Astrocyte (in vitro differentiated cells and primary cell): ENCODE results near the gene TST. TPM values are rescaled to one million over a fixed set of nuclear protein-coding genes. Genes with fewer than 3 reads are reported as not detected.

ENCODE experiments used
- DNase-seq: peaks from one replicate; pipeline ENCODE4 v3.0.0-alpha.2; 2010; ENCODE audit warnings: low read depth
- FAIRE-seq: peaks from 2 replicates; lab custom pipeline; 2011; peaks lifted over from hg19 to GRCh38; lab: Jason Lieb, UNC
- H2AFZ ChIP-seq: 2 replicates; pipeline ENCODE4 v1.6.0; 2012; ENCODE audit warnings: low read depth, low read length, inconsistent platforms
- H3K27ac ChIP-seq: 2 replicates; pipeline ENCODE4 v1.5.1; 2011; ENCODE audit warnings: low read depth, low read length, inconsistent platforms
- H3K27me3 ChIP-seq: 2 replicates; pipeline ENCODE4 v1.6.0; 2011; ENCODE audit warnings: low read length, inconsistent platforms; ENCODE audit not compliant: insufficient read depth
- H3K36me3 ChIP-seq: 2 replicates; pipeline ENCODE4 v1.5.1; 2011; ENCODE audit warnings: low read length, inconsistent platforms; ENCODE audit not compliant: insufficient read depth
- H3K4me1 ChIP-seq: 2 replicates; pipeline ENCODE4 v1.5.1; 2011; ENCODE audit warnings: low read length, inconsistent platforms; ENCODE audit not compliant: insufficient read depth
- H3K4me2 ChIP-seq: 2 replicates; pipeline ENCODE4 v1.6.0; 2012; ENCODE audit warnings: low read length, inconsistent platforms
- H3K4me3 ChIP-seq: 2 replicates; pipeline ENCODE4 v1.5.1; 2011; ENCODE audit warnings: low read depth, mild to moderate bottlenecking, low read length, inconsistent platforms; ENCODE audit not compliant: insufficient read depth
- H3K79me2 ChIP-seq: 2 replicates; pipeline ENCODE4 v1.6.0; 2012; ENCODE audit warnings: mild to moderate bottlenecking, low read length, inconsistent platforms; ENCODE audit not compliant: insufficient read depth
- H3K9ac ChIP-seq: 2 replicates; pipeline ENCODE4 v1.6.0; 2012; ENCODE audit warnings: mild to moderate bottlenecking, low read length, inconsistent platforms
- H3K9me3 ChIP-seq: 2 replicates; pipeline ENCODE4 v1.5.1; 2012; ENCODE audit warnings: low read depth, mild to moderate bottlenecking, low read length, inconsistent platforms; ENCODE audit not compliant: insufficient read depth
- H4K20me1 ChIP-seq: 2 replicates; pipeline ENCODE4 v1.6.0; 2012; ENCODE audit warnings: low read length, inconsistent platforms; ENCODE audit not compliant: insufficient read depth
- H3K27ac Mint-ChIP-seq: one replicate; pipeline ENCODE4 v1.8.0; 2021; ENCODE audit warnings: mild to moderate bottlenecking, mixed read lengths; ENCODE audit not compliant: unreplicated experiment
- H3K27me3 Mint-ChIP-seq: one replicate; pipeline ENCODE4 v1.8.0; 2021; ENCODE audit warnings: low read depth, mixed read lengths; ENCODE audit not compliant: unreplicated experiment
- H3K36me3 Mint-ChIP-seq: one replicate; pipeline ENCODE4 v1.8.0; 2021; ENCODE audit warnings: low read depth, mixed read lengths; ENCODE audit not compliant: unreplicated experiment
- H3K4me1 Mint-ChIP-seq: one replicate; pipeline ENCODE4 v1.8.0; 2021; ENCODE audit warnings: low read depth, mixed read lengths; ENCODE audit not compliant: unreplicated experiment
- H3K4me3 Mint-ChIP-seq: one replicate; pipeline ENCODE4 v1.8.0; 2021; ENCODE audit warnings: mild to moderate bottlenecking, moderate library complexity, mixed read lengths; ENCODE audit not compliant: unreplicated experiment
- H3K9me3 Mint-ChIP-seq: one replicate; pipeline ENCODE4 v1.8.0; 2021; ENCODE audit warnings: mild to moderate bottlenecking, mixed read lengths; ENCODE audit not compliant: unreplicated experiment
- CTCF ChIP-seq: IDR thresholded peaks from 2 replicates; pipeline ENCODE4 v1.5.1; 2011; ENCODE audit warnings: low read depth, mild to moderate bottlenecking, inconsistent platforms, low read length, moderate library complexity; ENCODE audit not compliant: insufficient read depth
- EZH2 ChIP-seq: IDR thresholded peaks from 2 replicates; pipeline ENCODE4 v1.6.1; 2012; ENCODE audit warnings: mild to moderate bottlenecking, low read length, inconsistent platforms; ENCODE audit not compliant: insufficient read depth
- total RNA-seq: library from RNA; stranded (reverse); gene quantifications from 2 replicates; pipeline ENCODE4 v1.2.1, GENCODE V29; 2021

The TST gene
- total RNA-seq, 1 donor from 2014 or later, result 32.2 TPM

GRCh38 chr22:36981247-36981775 is 37.9 kb downstream of the TST start:
- no peaks in the 10 kb centered on the region for H4K20me1 ChIP-seq
- H3K79me2 ChIP-seq, result no peaks in the 10 kb centered on the region
- FAIRE-seq (no peak), DNase-seq (no peak)
- peaks cover 8% of the 10 kb centered on the region for H3K9me3 Mint-ChIP-seq
- H3K9me3 ChIP-seq, result no peaks in the 10 kb centered on the region
- no peak overlapping the region for H3K27ac Mint-ChIP-seq
- peaks cover 1% of the 10 kb centered on the region for H3K4me1 Mint-ChIP-seq
- no peak overlapping the region for H3K9ac ChIP-seq
- H3K4me2 ChIP-seq, result no peak overlapping the region
- no peak overlapping the region for H3K27ac ChIP-seq
- H3K36me3 ChIP-seq, result no peaks in the 10 kb centered on the region
- H3K27me3 Mint-ChIP-seq, result peaks cover 33% of the 10 kb centered on the region
- H2AFZ ChIP-seq, result no peak overlapping the region
- TF ChIP-seq EZH2 (no peak), CTCF (no peak)
- no peaks in the 10 kb centered on the region for H3K4me1 ChIP-seq
- no peak overlapping the region for H3K4me3 Mint-ChIP-seq
- H3K4me3 ChIP-seq, result no peak overlapping the region
- H3K36me3 Mint-ChIP-seq, result no peaks in the 10 kb centered on the region
- H3K27me3 ChIP-seq, result peaks cover 4% of the 10 kb centered on the region

DNA sequence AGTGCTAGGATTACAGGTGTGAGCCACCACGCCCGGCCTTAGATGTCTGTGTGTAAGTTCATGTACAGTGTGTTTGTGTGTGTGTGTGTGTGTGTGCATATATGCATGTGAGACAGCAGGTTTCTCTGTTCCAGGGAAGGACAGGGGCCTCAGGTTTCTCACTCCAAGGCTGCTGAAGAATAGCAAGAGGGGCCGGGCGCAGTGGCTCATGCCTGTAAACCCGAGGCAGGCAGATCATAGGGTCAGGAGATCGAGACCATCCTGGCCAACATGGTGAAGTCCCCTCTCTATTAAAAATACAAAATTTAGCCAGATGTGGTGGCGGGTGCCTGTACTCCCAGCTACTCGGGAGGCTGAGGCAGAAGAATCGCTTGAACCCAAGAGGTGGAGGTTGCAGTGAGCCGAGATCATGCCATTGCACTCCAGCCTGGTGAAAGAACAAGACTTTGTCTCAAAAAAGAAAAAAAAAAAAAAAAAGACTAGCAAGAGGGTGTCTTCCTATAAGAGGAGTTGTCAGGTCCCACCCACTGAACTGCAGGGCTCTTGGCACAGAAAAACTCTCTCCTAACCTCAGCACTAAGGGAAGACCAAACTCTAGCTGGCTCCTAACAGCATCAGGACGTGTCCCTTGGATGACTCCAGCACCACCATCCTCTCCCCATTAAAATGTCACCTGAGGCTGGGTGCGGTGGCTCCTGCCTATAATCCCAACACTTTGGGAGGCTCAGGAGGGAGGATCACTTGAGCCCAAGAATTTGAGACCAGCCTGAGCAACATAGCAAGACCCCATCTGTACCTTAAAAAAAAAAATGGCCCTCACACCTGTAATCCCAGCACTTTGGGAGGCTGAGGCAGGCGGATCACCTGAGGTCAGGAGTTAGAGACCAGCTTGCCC is 40.0 kb downstream of the TST start:
- Mint-ChIP-seq H3K27ac (no peak overlapping the region), H3K4me1 (peaks cover 1% of the 10 kb centered on the region), H3K36me3 (no peaks in the 10 kb centered on the region), H3K9me3 (peaks cover 3% of the 10 kb centered on the region), H3K27me3 (peaks cover 40% of the 10 kb centered on the region), H3K4me3 (no peak overlapping the region)
- no peaks in the 10 kb centered on the region for H3K79me2 ChIP-seq
- H3K36me3 ChIP-seq, result no peaks in the 10 kb centered on the region
- FAIRE-seq, result no peak
- TF ChIP-seq EZH2 (no peak), CTCF (no peak)
- no peak overlapping the region for H2AFZ ChIP-seq
- H3K27ac ChIP-seq, result no peak overlapping the region
- H4K20me1 ChIP-seq, result no peaks in the 10 kb centered on the region
- H3K4me1 ChIP-seq, result no peaks in the 10 kb centered on the region
- no peak overlapping the region for H3K9ac ChIP-seq
- no peak for DNase-seq
- no peak overlapping the region for H3K4me3 ChIP-seq
- no peaks in the 10 kb centered on the region for H3K9me3 ChIP-seq
- H3K27me3 ChIP-seq, result peaks cover 4% of the 10 kb centered on the region
- H3K4me2 ChIP-seq, result no peak overlapping the region
